ENCODE results near the gene NDUFB10.
A peak's percentile ranks its signal among the peaks of the same experiment; 100 is the strongest.
"Not testable (repeated sequence)": the region's sequence is repeated elsewhere in the genome, so short reads cannot be mapped to it uniquely, and the experiment has no call there.

Gene NDUFB10

DNA sequence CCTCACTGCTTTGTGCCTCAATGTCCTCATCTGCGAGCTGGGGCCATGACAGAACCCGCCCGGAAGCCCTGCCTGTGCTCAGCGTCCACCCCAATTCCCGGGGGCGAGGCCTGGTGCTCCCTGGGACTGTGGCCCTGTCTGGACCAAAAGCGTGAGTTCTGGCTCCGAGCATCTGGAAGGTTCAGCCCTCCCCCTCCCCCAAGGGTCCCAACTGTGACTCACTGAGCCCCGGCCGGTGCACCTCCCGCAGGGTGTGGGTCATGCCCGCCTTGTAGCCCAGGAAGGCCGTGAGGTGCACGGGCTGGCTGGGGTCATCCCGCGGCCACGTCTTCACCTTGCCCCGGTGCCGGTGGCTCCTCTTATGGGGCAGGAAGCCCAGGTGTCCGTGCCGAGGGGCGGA is 5.6 kb upstream of the NDUFB10 start:
- H3K4me2 ChIP-seq (ENCODE audit: insufficient read depth, low read length) = no peak overlapping the region

DNA sequence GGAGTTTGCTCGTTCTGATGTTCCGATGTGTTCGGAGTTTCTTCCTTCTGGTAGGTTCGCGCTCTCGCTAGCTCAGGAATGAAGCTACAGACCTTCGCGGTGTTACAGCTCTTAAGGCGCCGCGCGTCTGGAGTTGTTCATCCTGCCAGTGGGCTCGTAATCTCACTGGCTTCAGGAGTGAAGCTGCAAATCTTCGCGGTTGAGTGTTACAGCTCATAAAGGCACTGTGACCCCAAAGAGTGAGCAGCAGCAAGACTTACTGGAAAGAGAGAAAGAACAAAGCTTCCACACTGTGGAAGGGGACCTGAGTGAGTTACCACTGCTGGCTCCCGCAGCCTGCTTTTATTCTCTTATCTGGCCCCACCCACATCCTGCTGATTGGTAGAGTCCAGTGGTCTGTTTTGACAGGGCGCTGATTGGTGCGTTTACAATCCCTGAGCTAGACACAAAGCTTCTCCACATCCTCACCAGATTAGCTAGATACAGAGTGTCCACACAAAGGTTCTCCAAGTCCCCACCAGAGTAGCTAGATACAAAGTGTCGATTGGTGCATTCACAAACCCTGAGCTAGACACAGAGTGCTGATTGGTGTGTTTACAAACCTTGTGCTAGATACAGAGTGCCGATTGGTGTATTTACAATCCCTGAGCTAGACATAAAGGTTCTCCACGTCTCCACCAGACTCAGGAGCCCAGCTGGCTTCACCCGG is 1.8 kb upstream of the NDUFB10 start:
- H3K4me3 ChIP-seq (ENCODE audit: low read depth in 1 of 2, low read length in 2 of 2); H3K9me3 ChIP-seq (ENCODE audit: insufficient read depth, low read length, severe bottlenecking); ATAC-seq (ENCODE audit: insufficient read depth, low read depth); H3K4me2 ChIP-seq (ENCODE audit: insufficient read depth, low read length); H2AFZ ChIP-seq (ENCODE audit: low read depth, low read length); H3K27ac ChIP-seq (ENCODE audit: low read length); H3K27me3 ChIP-seq (ENCODE audit: insufficient read depth, low read length, poor library complexity); H3K9ac ChIP-seq (ENCODE audit: low read depth, low read length): not testable (repeated sequence)
- peak; percentile 39 for DNase-seq
- Histone ChIP-seq H4K20me1 (ENCODE audit: insufficient read depth, low read length) (peaks cover 15% of the 10 kb centered on the region), H3K36me3 (ENCODE audit: insufficient read depth, low read length) (peaks cover 18% of the 10 kb centered on the region), H3K4me1 (ENCODE audit: insufficient read depth, low read length) (peaks cover 35% of the 10 kb centered on the region), H3K79me2 (ENCODE audit: insufficient read depth, low read length) (peaks cover 25% of the 10 kb centered on the region)

More for the DNA sequence above, 5.6 kb upstream of the NDUFB10 start:
- TF ChIP-seq CTCF (IDR thresholded peaks at IDR 0.05; ENCODE audit: borderline replicate concordance, extremely low read depth, low read length, poor library complexity, severe bottlenecking) (no peak), EZH2 (IDR thresholded peaks at IDR 0.05; ENCODE audit: borderline replicate concordance, low read depth, low read length, severe bottlenecking) (no peak)
- Histone ChIP-seq H3K9me3 (ENCODE audit: insufficient read depth, low read length, severe bottlenecking) (no peaks in the 10 kb centered on the region), H3K36me3 (ENCODE audit: insufficient read depth, low read length) (no peaks in the 10 kb centered on the region), H3K27me3 (ENCODE audit: insufficient read depth, low read length, poor library complexity) (no peaks in the 10 kb centered on the region), H4K20me1 (ENCODE audit: insufficient read depth, low read length) (no peaks in the 10 kb centered on the region), H3K79me2 (ENCODE audit: insufficient read depth, low read length) (no peaks in the 10 kb centered on the region), H3K9ac (ENCODE audit: low read depth, low read length) (no peak overlapping the region), H2AFZ (ENCODE audit: low read depth, low read length) (no peak overlapping the region), H3K4me3 (ENCODE audit: low read depth in 1 of 2, low read length in 2 of 2) (no peak overlapping the region), H3K27ac (ENCODE audit: low read length) (no peak overlapping the region), H3K4me1 (ENCODE audit: insufficient read depth, low read length) (peaks cover 2% of the 10 kb centered on the region)
- ATAC-seq (ENCODE audit: insufficient read depth, low read depth) (no peak), DNase-seq (no peak)

GRCh38 chr16:1958143-1958491 is 1.2 kb upstream of the NDUFB10 start:
- H3K79me2 ChIP-seq (ENCODE audit: insufficient read depth, low read length) = peaks cover 31% of the 10 kb centered on the region
- H3K36me3 ChIP-seq (ENCODE audit: insufficient read depth, low read length) = peaks cover 24% of the 10 kb centered on the region
- H3K27me3 ChIP-seq (ENCODE audit: insufficient read depth, low read length, poor library complexity); H3K9me3 ChIP-seq (ENCODE audit: insufficient read depth, low read length, severe bottlenecking); H3K27ac ChIP-seq (ENCODE audit: low read length); H3K9ac ChIP-seq (ENCODE audit: low read depth, low read length); H3K4me3 ChIP-seq (ENCODE audit: low read depth in 1 of 2, low read length in 2 of 2); H3K4me2 ChIP-seq (ENCODE audit: insufficient read depth, low read length); H2AFZ ChIP-seq (ENCODE audit: low read depth, low read length); DNase-seq; ATAC-seq (ENCODE audit: insufficient read depth, low read depth): not testable (repeated sequence)
- H4K20me1 ChIP-seq (ENCODE audit: insufficient read depth, low read length) = peaks cover 20% of the 10 kb centered on the region
- peaks cover 40% of the 10 kb centered on the region for H3K4me1 ChIP-seq (ENCODE audit: insufficient read depth, low read length)

DNA sequence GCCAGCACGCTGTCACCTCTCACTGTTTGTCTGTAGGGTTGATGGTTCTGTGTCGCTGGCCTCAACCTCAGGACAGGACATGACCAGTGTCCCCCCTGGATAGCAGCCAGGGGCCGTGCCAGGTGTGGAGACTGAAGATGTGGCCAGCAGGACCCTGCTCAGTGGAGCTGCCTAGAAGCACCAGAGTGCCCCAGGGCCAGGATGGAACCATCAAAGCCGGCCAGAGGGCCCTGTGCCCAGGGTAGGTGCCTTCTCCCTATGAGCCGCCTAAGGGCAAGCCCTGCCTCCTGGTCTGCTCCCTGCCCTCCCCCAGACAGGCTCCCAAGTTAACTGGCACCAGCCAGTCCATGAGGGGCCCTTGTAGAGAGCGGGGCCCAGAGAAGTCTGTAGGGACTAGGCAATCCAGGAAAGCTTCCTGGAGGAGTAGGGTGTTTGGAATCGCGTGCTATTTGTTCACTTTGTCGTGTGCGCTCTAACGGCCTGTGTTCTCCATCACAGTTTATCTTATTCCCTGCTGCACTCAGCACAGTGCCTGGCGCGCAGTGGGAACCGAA is 546 bp upstream of the NDUFB10 start:
- TF ChIP-seq EZH2 (IDR thresholded peaks at IDR 0.05; ENCODE audit: borderline replicate concordance, low read depth, low read length, severe bottlenecking) (no peak), CTCF (IDR thresholded peaks at IDR 0.05; ENCODE audit: borderline replicate concordance, extremely low read depth, low read length, poor library complexity, severe bottlenecking) (no peak)
- H3K4me3 ChIP-seq (ENCODE audit: low read depth in 1 of 2, low read length in 2 of 2) = peak overlapping the region in 1 of 2 experiments; percentile 75; a peak in 3 of 4 replicates
- peak overlapping the region; percentile 89 for H2AFZ ChIP-seq (ENCODE audit: low read depth, low read length)
- H3K9ac ChIP-seq (ENCODE audit: low read depth, low read length) = peak overlapping the region; percentile 81
- H3K4me2 ChIP-seq (ENCODE audit: insufficient read depth, low read length) = peak overlapping the region; percentile 76
- peaks cover 37% of the 10 kb centered on the region for H3K79me2 ChIP-seq (ENCODE audit: insufficient read depth, low read length)
- H3K36me3 ChIP-seq (ENCODE audit: insufficient read depth, low read length) = peaks cover 30% of the 10 kb centered on the region
- no peaks in the 10 kb centered on the region for H3K27me3 ChIP-seq (ENCODE audit: insufficient read depth, low read length, poor library complexity)
- DNase-seq = no peak
- ATAC-seq (ENCODE audit: insufficient read depth, low read depth) = no peak
- no peaks in the 10 kb centered on the region for H3K9me3 ChIP-seq (ENCODE audit: insufficient read depth, low read length, severe bottlenecking)
- peaks cover 47% of the 10 kb centered on the region for H3K4me1 ChIP-seq (ENCODE audit: insufficient read depth, low read length)
- peaks cover 27% of the 10 kb centered on the region for H4K20me1 ChIP-seq (ENCODE audit: insufficient read depth, low read length)
- H3K27ac ChIP-seq (ENCODE audit: low read length) = peak overlapping the region; percentile 68
